Duodenal mucosa (tissue), 2 donors: ENCODE results near the gene PIK3CB.
"Not testable (repeated sequence)": the region's sequence is repeated elsewhere in the genome, so short reads cannot be mapped to it uniquely, and the experiment has no call there.

Source experiments
- H3K27ac ChIP-seq: one replicate; pipeline ENCODE4 v1.7.0; 2013; ENCODE audit warnings: low read depth, low read length
- H3K27me3 ChIP-seq, 2 donors: one replicate each; pipeline ENCODE4 v1.7.0; 2013; ENCODE audit warnings: low read length in 2 of 2, control low read depth in 1 of 2; ENCODE audit not compliant: insufficient read depth in 2 of 2, control insufficient read depth in 1 of 2
- H3K36me3 ChIP-seq, 2 donors: one replicate each; pipeline ENCODE4 v1.7.0; 2013; ENCODE audit warnings: low read length in 2 of 2, control low read depth in 1 of 2; ENCODE audit not compliant: insufficient read depth in 2 of 2, control insufficient read depth in 1 of 2
- H3K4me1 ChIP-seq, 2 donors: one replicate each; pipeline ENCODE4 v1.7.0; 2013; ENCODE audit warnings: low read length in 2 of 2, control low read depth in 1 of 2; ENCODE audit not compliant: insufficient read depth in 2 of 2, control insufficient read depth in 1 of 2
- H3K4me3 ChIP-seq, 2 donors: one replicate each; pipeline ENCODE4 v1.7.0; 2013; ENCODE audit warnings: low read length in 2 of 2, low read depth in 1 of 2
- H3K9ac ChIP-seq, 2 donors: one replicate each; pipeline ENCODE4 v1.7.0; 2013; ENCODE audit warnings: low read length in 2 of 2, low read depth in 1 of 2
- H3K9me3 ChIP-seq, 2 donors: one replicate each; pipeline ENCODE4 v1.7.0; 2013; ENCODE audit warnings: low read length in 2 of 2, control low read depth in 1 of 2; ENCODE audit not compliant: control insufficient read depth in 1 of 2

PIK3CB gene

DNA sequence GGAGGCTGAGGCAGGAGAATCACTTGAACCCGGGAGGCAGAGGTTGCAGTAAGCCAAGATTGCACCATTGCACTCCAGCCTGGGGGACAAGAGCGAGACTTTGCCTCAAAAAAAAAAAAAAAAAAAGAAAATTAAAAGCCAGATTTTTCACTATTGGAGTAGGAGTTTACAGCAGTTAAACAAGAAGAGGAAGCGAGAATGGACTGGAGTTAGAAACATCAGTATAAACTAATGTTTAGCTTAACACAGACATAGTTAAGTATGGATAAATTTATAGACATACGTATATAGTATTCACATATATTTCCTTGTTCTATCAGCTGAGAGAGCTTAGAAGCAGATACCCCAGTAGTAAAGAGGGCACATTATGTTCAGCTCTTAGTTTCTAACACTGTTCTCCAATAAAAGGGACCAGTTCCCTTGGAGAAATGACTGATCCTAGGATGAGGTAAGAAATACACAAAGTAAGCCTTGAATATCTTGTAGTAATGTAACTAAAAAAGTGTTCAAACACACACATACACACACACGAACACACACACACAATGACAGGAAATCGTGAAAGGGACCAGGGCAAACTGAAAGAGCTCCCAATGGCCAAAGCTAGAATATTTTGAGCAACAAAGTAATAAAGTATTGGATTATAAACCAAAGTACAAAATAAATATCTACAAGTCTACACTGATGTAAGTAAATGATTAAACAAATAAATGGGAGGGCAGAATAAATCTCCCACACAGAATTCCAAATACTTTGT, 25.1 kb downstream of the PIK3CB start:
- H3K27me3 ChIP-seq, result no peaks in the 10 kb centered on the region
- H3K4me3 ChIP-seq, result peak overlapping the region; percentile 36 to 39
- H3K36me3 ChIP-seq, result no peaks in the 10 kb centered on the region
- H3K4me1 ChIP-seq, result peaks cover 0 to 4% of the 10 kb centered on the region in 2 donors
- peak overlapping the region in 1 of 2 donors; percentile 51 for H3K9ac ChIP-seq
- peak overlapping the region; percentile 26 for H3K27ac ChIP-seq
- H3K9me3 ChIP-seq, result no peaks in the 10 kb centered on the region

DNA sequence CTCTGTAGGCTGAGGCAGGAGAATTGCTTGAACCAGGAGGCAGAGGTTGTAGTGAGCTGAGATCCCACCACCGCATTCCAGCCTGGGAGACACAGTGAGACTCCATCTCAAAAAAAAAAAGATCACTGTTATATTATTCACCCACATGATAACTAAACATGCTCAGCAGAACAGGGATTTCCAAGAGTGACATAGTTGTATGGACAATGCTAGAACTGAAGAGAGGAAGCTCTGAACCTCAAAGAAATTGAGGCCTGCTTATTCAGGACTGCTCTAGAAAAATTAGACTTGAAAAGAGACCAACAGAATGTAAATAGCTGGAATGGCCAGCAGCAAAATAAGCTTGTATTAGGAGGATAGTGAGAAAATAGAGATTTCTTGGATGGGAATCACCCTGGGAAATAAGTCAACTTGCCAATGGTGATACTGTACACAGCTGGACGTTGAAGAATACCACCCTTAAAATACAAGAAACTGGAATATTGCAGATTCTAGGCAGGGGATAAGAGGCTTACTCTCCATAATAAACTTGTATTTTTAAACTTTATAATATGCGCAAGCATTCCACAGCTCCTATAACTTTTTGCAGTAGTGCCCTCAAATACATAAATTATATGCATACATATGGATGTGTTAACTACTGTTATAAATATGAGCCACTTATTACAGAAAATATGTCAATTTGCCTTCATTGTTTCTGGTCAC, 28.2 kb downstream of the PIK3CB start:
- Histone ChIP-seq H3K9ac (no peak overlapping the region), H3K27ac (no peak overlapping the region), H3K36me3 (no peaks in the 10 kb centered on the region), H3K4me3 (no peak overlapping the region), H3K4me1 (peaks cover 0 to 4% of the 10 kb centered on the region in 2 donors), H3K27me3 (no peaks in the 10 kb centered on the region), H3K9me3 (no peaks in the 10 kb centered on the region)

DNA sequence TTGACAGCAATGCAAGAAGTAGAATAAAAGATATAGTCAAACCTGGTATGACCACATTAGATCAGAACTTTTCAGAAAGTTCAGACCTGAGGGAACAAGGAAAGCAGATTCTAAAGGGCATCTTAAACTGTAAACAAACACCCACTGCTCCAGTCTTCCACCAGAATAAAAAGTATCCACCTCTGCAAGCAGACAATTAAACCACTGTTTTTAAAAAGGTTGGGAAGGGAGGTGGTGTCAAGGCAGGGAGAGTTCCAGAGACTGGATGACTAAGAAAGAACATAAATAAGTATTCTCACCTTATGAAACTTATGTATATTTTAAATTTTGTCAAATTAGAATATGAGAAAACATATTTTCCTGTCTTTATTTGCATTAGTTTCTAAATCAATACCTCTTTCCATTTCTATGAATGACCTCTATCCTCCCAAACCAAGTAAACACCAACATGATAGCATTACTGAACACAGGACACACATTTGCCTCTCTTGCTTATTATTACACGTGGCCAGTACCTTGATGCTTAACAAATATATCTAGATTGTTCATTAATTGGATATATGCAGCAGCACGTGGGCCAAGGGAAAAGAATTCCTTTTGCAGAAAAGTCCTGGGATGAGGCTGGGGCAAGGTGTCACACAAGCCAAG, 31.6 kb downstream of the PIK3CB start:
- H3K9me3 ChIP-seq, result no peaks in the 10 kb centered on the region
- H3K4me1 ChIP-seq, result no peaks in the 10 kb centered on the region
- H3K27me3 ChIP-seq, result no peaks in the 10 kb centered on the region
- H3K9ac ChIP-seq, result no peak overlapping the region
- H3K27ac ChIP-seq, result no peak overlapping the region
- H3K4me3 ChIP-seq, result no peak overlapping the region
- no peaks in the 10 kb centered on the region for H3K36me3 ChIP-seq

DNA sequence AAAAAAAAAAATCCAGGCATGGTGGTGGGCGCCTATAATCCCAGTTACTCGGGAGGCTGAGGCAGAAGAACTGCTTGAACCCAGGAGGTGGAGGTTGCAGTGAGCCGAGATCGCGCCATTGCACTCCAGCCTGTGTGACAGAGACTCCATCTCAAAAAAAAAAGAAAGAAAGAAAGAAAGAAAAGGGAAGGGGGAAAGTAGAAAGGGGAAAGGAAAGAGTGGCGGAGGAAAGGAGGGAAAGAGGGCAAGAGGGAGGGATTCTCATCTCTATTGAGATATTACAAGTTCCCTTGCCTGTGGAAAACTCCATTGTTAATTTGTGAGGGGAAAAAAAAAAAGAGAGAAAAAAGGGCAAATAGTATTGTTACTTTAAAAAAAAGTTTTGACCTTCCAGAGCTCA, 32.5 kb downstream of the PIK3CB start:
- H3K4me3 ChIP-seq, H3K4me1 ChIP-seq, H3K9ac ChIP-seq, H3K27ac ChIP-seq, H3K27me3 ChIP-seq, H3K36me3 ChIP-seq, H3K9me3 ChIP-seq: not testable (repeated sequence)

DNA sequence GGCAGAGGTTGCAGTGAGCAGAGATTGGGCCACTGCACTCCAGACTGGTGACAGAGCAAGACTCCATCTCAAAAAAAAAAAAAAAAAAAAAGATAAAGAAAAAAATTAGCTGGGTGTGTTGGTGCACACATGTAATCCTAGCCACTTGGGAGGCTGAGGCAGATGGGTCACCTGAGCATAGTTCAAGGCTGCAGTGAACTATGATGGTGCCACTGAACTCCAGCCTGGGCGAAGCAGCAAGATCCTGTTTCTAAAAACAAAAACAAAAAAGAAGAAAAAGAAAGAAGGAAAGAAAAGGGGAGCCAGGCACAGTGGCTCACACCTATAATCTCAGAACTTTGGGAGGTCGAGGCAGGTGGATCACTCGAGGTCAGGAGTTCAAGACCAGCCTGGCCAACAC, 32.9 kb downstream of the PIK3CB start:
- H3K27ac ChIP-seq, result no peak overlapping the region
- H3K4me3 ChIP-seq, result no peak overlapping the region
- H3K4me1 ChIP-seq, result no peaks in the 10 kb centered on the region
- no peak overlapping the region for H3K9ac ChIP-seq
- H3K36me3 ChIP-seq, result no peaks in the 10 kb centered on the region
- H3K9me3 ChIP-seq, result no peaks in the 10 kb centered on the region
- no peaks in the 10 kb centered on the region for H3K27me3 ChIP-seq

- H3K27ac ChIP-seq, result no peak overlapping the region
- H3K4me3 ChIP-seq, result no peak overlapping the region
- no peaks in the 10 kb centered on the region for H3K4me1 ChIP-seq
- no peaks in the 10 kb centered on the region for H3K36me3 ChIP-seq
- H3K9ac ChIP-seq, result no peak overlapping the region
- no peaks in the 10 kb centered on the region for H3K9me3 ChIP-seq
- no peaks in the 10 kb centered on the region for H3K27me3 ChIP-seq
Observed at GRCh38 chr3:138800248-138800647, 34.5 kb downstream of the PIK3CB start.

- no peaks in the 10 kb centered on the region for H3K4me1 ChIP-seq
- H3K27ac ChIP-seq, result no peak overlapping the region
Observed at GRCh38 chr3:138799822-138800221, 34.9 kb downstream of the PIK3CB start.

DNA sequence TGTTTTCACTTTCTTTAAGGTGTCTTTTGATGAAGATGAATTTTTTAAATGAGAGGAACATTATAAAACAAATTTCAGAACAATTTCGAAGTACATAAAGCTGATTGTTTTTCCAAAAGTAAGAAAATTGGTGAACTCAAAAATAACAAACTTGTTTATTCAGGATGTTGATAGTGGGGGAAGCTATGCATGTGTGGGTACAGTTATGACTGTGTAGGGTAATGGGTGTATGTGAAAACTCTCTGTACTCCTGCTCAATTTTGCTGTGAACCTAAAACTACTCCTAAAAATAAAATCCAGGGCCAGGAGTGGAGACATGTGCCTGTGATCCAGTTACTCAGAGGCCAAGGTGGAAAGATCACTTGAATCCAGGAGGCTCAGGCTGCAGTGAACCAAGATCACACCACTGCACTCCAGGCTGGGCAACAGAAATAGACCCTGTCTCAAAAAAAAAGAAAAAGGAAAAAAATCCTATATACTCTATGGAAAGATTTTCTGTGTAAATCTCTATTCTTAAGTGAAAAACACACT, 37.2 kb downstream of the PIK3CB start:
- H3K9ac ChIP-seq, result no peak overlapping the region
- H3K4me1 ChIP-seq, result peaks cover 0 to 7% of the 10 kb centered on the region in 2 donors
- no peaks in the 10 kb centered on the region for H3K27me3 ChIP-seq
- peaks cover 5 to 9% of the 10 kb centered on the region in 2 donors for H3K36me3 ChIP-seq
- no peak overlapping the region for H3K4me3 ChIP-seq
- H3K27ac ChIP-seq, result no peak overlapping the region
- no peaks in the 10 kb centered on the region for H3K9me3 ChIP-seq

More at GRCh38 chr3:138799822-138800221, 34.9 kb downstream of the PIK3CB start:
- Histone ChIP-seq H3K27me3 (no peaks in the 10 kb centered on the region), H3K9me3 (no peaks in the 10 kb centered on the region), H3K36me3 (no peaks in the 10 kb centered on the region), H3K9ac (no peak overlapping the region), H3K4me3 (no peak overlapping the region)

- Histone ChIP-seq H3K9me3 (no peaks in the 10 kb centered on the region), H3K4me3 (no peak overlapping the region), H3K27ac (no peak overlapping the region), H3K9ac (no peak overlapping the region), H3K27me3 (no peaks in the 10 kb centered on the region), H3K36me3 (peaks cover 7 to 9% of the 10 kb centered on the region in 2 donors), H3K4me1 (peaks cover 0 to 8% of the 10 kb centered on the region in 2 donors)
Observed at GRCh38 chr3:138796761-138797160, 38.0 kb downstream of the PIK3CB start.

- Histone ChIP-seq H3K27me3 (no peaks in the 10 kb centered on the region), H3K9ac (no peak overlapping the region), H3K4me1 (no peaks in the 10 kb centered on the region), H3K9me3 (no peaks in the 10 kb centered on the region), H3K27ac (no peak overlapping the region), H3K36me3 (peaks cover 0 to 9% of the 10 kb centered on the region in 2 donors), H3K4me3 (no peak overlapping the region)
Observed at GRCh38 chr3:138786788-138787271, 47.9 kb downstream of the PIK3CB start.
